CD4-positive, alpha-beta T cell (primary cell): ENCODE measurements around the gene PKD1. TPM values are rescaled to one million over a fixed set of nuclear protein-coding genes. Genes with fewer than 3 reads are reported as not detected.

ENCODE experiments used
- ATAC-seq: fragments of 200-7000 bp; cut with Tn5 transposase; one replicate; pipeline ENCODE4 v1.10.0; 2022; ENCODE audit warnings: mild to moderate bottlenecking; ENCODE audit not compliant: poor library complexity
- CTCF ChIA-PET: fragments of 350-600 bp; sonication (Branson Sonifier 250); formaldehyde crosslinking; loops from one replicate; lab custom pipeline; 2021; ENCODE audit warnings: antibody characterized with exemption, inconsistent platforms; lab: Charles Lee
- POLR2A ChIA-PET: fragments of 350-600 bp; sonication (Branson Sonifier 250); formaldehyde crosslinking; loops from one replicate; lab custom pipeline; 2021; ENCODE audit warnings: antibody characterized with exemption, inconsistent platforms; lab: Charles Lee
- DNase-seq, 14 experiments: peaks; one replicate each; pipeline ENCODE4 v3.0.0-alpha.2; 2013 to 2020; ENCODE audit warnings: mixed read lengths in 2 of 14
- H3K27ac ChIP-seq, 2 donors: one replicate each; pipeline versions ENCODE4 v1.5.1 to v1.7.0; 2013; ENCODE audit warnings: low read length in 2 of 2, low read depth in 1 of 2, mild to moderate bottlenecking in 1 of 2
- H3K27me3 ChIP-seq, 2 experiments: 1 replicate in 1 of 2; 2 replicates in 1 of 2; pipeline versions ENCODE4 v1.6.1 to v1.7.0; 2013; ENCODE audit warnings: low read length in 2 of 2, control low read depth in 1 of 2, mild to moderate bottlenecking in 1 of 2, moderate library complexity in 1 of 2; ENCODE audit not compliant: insufficient read depth in 2 of 2, control insufficient read depth in 1 of 2
- H3K36me3 ChIP-seq: one replicate; pipeline ENCODE4 v1.6.1; 2013; ENCODE audit warnings: low read length, control low read depth; ENCODE audit not compliant: insufficient read depth
- H3K4me1 ChIP-seq: one replicate; pipeline ENCODE4 v1.6.1; 2013; ENCODE audit warnings: low read length, control low read depth; ENCODE audit not compliant: insufficient read depth
- H3K4me3 ChIP-seq: one replicate; pipeline ENCODE4 v1.5.1; 2013; ENCODE audit warnings: mild to moderate bottlenecking, low read length, moderate library complexity
- H3K9me3 ChIP-seq, 2 experiments: 1 replicate in 1 of 2; 2 replicates in 1 of 2; pipeline versions ENCODE4 v1.6.1 to v1.7.0; 2013; ENCODE audit warnings: low read length in 2 of 2, mild to moderate bottlenecking in 2 of 2, control low read depth in 1 of 2, moderate library complexity in 1 of 2; ENCODE audit not compliant: control insufficient read depth in 1 of 2, insufficient read depth in 1 of 2
- H3K27ac Mint-ChIP-seq: one replicate; pipeline ENCODE4 v1.8.0; 2020; ENCODE audit warnings: mixed read lengths
- H3K27me3 Mint-ChIP-seq: one replicate; pipeline ENCODE4 v1.8.0; 2021; ENCODE audit warnings: mixed read lengths
- H3K36me3 Mint-ChIP-seq: one replicate; pipeline ENCODE4 v1.8.0; 2021; ENCODE audit warnings: low read depth, mixed read lengths
- H3K4me1 Mint-ChIP-seq: one replicate; pipeline ENCODE4 v1.8.0; 2021; ENCODE audit warnings: low read depth, mixed read lengths
- H3K4me3 Mint-ChIP-seq: one replicate; pipeline ENCODE4 v1.8.0; 2020; ENCODE audit warnings: mild to moderate bottlenecking, mixed read lengths
- H3K9me3 Mint-ChIP-seq: one replicate; pipeline ENCODE4 v1.8.0; 2020; ENCODE audit warnings: mixed read lengths
- CTCF ChIP-seq: fragments of 200-600 bp; IDR thresholded peaks from one replicate; pipeline ENCODE4 v1.8.0; 2022; ENCODE audit warnings: antibody characterized with exemption, mild to moderate bottlenecking
- intact Hi-C, 2 experiments: fragments of 100-400 bp; cut with DNase I in 1 of 2; cut with micrococcal nuclease in 1 of 2; formaldehyde crosslinking; loops; one replicate each; pipeline versions ENCODE4 v1.15.1 to v1.9.0; 2023 to 2025; cut with DNase I, micrococcal nuclease
- total RNA-seq, 174 experiments: library from RNA in 2 of 174; stranded (reverse) in 2 of 174; gene quantifications; one replicate each; pipeline ENCODE4 v1.2.3 and lab custom pipeline; 2021 to 2026

Gene PKD1
- total RNA-seq, 2 experiments from 2014 or later = 80.3 to 85.6 TPM

GRCh38 chr16:2096853-2097595 is 38.7 kb downstream of the PKD1 start:
- no peak overlapping the region for H3K27ac Mint-ChIP-seq
- TF ChIP-seq CTCF = no peak
- H3K4me1 Mint-ChIP-seq = no peaks in the 10 kb centered on the region
- H3K9me3 Mint-ChIP-seq = no peaks in the 10 kb centered on the region
- intact Hi-C loops = no loop called here
- no peak overlapping the region for H3K4me3 Mint-ChIP-seq
- ChIA-PET CTCF (no interaction called here), POLR2A (no interaction called here)
- H3K27me3 ChIP-seq = no peaks in the 10 kb centered on the region
- ATAC-seq = no peak
- no peaks in the 10 kb centered on the region for H3K27me3 Mint-ChIP-seq
- H3K4me1 ChIP-seq = no peaks in the 10 kb centered on the region
- H3K27ac ChIP-seq = no peak overlapping the region
- H3K4me3 ChIP-seq = no peak overlapping the region
- DNase-seq = no peak
- peaks cover 26% of the 10 kb centered on the region for H3K36me3 ChIP-seq
- peaks cover 31% of the 10 kb centered on the region for H3K36me3 Mint-ChIP-seq
- H3K9me3 ChIP-seq = no peaks in the 10 kb centered on the region

- intact Hi-C loops = no loop called here
Observed at GRCh38 chr16:2095918-2096582, 39.6 kb downstream of the PKD1 start.

GRCh38 chr16:2095315-2095853 is 40.3 kb downstream of the PKD1 start:
- no peaks in the 10 kb centered on the region for H3K4me1 ChIP-seq
- H3K4me1 Mint-ChIP-seq = no peaks in the 10 kb centered on the region
- ATAC-seq = no peak
- no peaks in the 10 kb centered on the region for H3K9me3 ChIP-seq
- ChIA-PET CTCF (no interaction called here), POLR2A (no interaction called here)
- no peaks in the 10 kb centered on the region for H3K9me3 Mint-ChIP-seq
- no peak overlapping the region for H3K27ac Mint-ChIP-seq
- no peak overlapping the region for H3K4me3 Mint-ChIP-seq
- peaks cover 24% of the 10 kb centered on the region for H3K36me3 Mint-ChIP-seq
- no peak for TF ChIP-seq CTCF
- no peaks in the 10 kb centered on the region for H3K27me3 ChIP-seq
- H3K27ac ChIP-seq = no peak overlapping the region
- H3K27me3 Mint-ChIP-seq = no peaks in the 10 kb centered on the region
- H3K36me3 ChIP-seq = peaks cover 31% of the 10 kb centered on the region
- intact Hi-C loops = no loop called here
- H3K4me3 ChIP-seq = no peak overlapping the region
- no peak for DNase-seq

More at GRCh38 chr16:2095918-2096582, 39.6 kb downstream of the PKD1 start:
- DNase-seq (no peak), ATAC-seq (no peak)
- no peaks in the 10 kb centered on the region for H3K27me3 Mint-ChIP-seq
- no peak for TF ChIP-seq CTCF
- peaks cover 25% of the 10 kb centered on the region for H3K36me3 Mint-ChIP-seq
- Histone ChIP-seq H3K9me3 (no peaks in the 10 kb centered on the region), H3K4me3 (no peak overlapping the region), H3K27me3 (no peaks in the 10 kb centered on the region), H3K36me3 (peaks cover 28% of the 10 kb centered on the region), H3K27ac (no peak overlapping the region), H3K4me1 (no peaks in the 10 kb centered on the region)
- no peak overlapping the region for H3K27ac Mint-ChIP-seq
- no peaks in the 10 kb centered on the region for H3K9me3 Mint-ChIP-seq
- ChIA-PET POLR2A (no interaction called here), CTCF (no interaction called here)
- no peak overlapping the region for H3K4me3 Mint-ChIP-seq
- H3K4me1 Mint-ChIP-seq = no peaks in the 10 kb centered on the region
